Tibial artery (tissue), 4 donors: ENCODE data around the gene ADTRP.

Experiments
- DNase-seq, 2 donors: peaks; one replicate each; pipeline ENCODE4 v3.0.0-alpha.2; 2019
- H3K27ac ChIP-seq, 2 donors: fragments of 200-600 bp; sonication (generic) in 1 of 2; 1 replicate in 1 of 2; 2 replicates in 1 of 2; pipeline ENCODE4 v1.5.1; 2018 to 2019; ENCODE audit warnings: mild to moderate bottlenecking in 1 of 2
- H3K27me3 ChIP-seq, 2 donors: fragments of 200-600 bp; sonication (generic) in 1 of 2; one replicate each; pipeline versions ENCODE4 v1.5.1 to v1.6.0; 2016 to 2019
- H3K36me3 ChIP-seq, 3 donors: fragments of 200-600 bp; sonication (generic) in 2 of 3; one replicate each; pipeline ENCODE4 v1.5.1; 2016 to 2019; ENCODE audit warnings: mild to moderate bottlenecking in 2 of 3
- H3K4me1 ChIP-seq, 4 donors: fragments of 200-600 bp; sonication (generic) in 2 of 4; 1 replicate in 3 of 4; 2 replicates in 1 of 4; pipeline ENCODE4 v1.5.1; 2016 to 2019
- H3K4me3 ChIP-seq, 2 donors: fragments of 200-600 bp; sonication (generic) in 1 of 2; 1 replicate in 1 of 2; 2 replicates in 1 of 2; pipeline ENCODE4 v1.5.1; 2018 to 2019; ENCODE audit warnings: mild to moderate bottlenecking in 2 of 2
- H3K9me3 ChIP-seq, 3 donors: fragments of 200-600 bp; sonication (generic) in 1 of 3; one replicate each; pipeline ENCODE4 v1.5.1; 2016 to 2019
- CTCF ChIP-seq, 2 experiments: fragments of 200-600 bp in 1 of 2; fragments of 450-650 bp in 1 of 2; IDR thresholded peaks; one replicate each; pipeline ENCODE4 v1.5.1; 2017 to 2019; ENCODE audit warnings: antibody characterized with exemption in 2 of 2, mild to moderate bottlenecking in 1 of 2, moderate library complexity in 1 of 2
- intact Hi-C: fragments of 100-400 bp; cut with DNase I; formaldehyde crosslinking; loops from one replicate; pipeline ENCODE4 v1.15.0; 2023; ENCODE audit warnings: low total_unique reads

ADTRP gene

GRCh38 chr6:11754625-11755271 is 23.9 kb downstream of the ADTRP start:
- intact Hi-C loops = no loop called here
- no peaks in the 10 kb centered on the region for H3K4me1 ChIP-seq
- TF ChIP-seq CTCF (IDR thresholded peaks at IDR 0.05) = no peak
- no peaks in the 10 kb centered on the region for H3K36me3 ChIP-seq
- peak overlapping the region in 1 of 2 donors; percentile 36 for H3K27ac ChIP-seq
- H3K4me3 ChIP-seq = no peak overlapping the region
- peak in 1 of 2 donors; percentile 56 for DNase-seq
- peaks cover 0 to 3% (median 0%) of the 10 kb centered on the region in 3 donors for H3K9me3 ChIP-seq
- no peaks in the 10 kb centered on the region for H3K27me3 ChIP-seq

GRCh38 chr6:11753798-11754197 is 24.8 kb downstream of the ADTRP start:
- Histone ChIP-seq H3K9me3 (peaks cover 0 to 3% (median 0%) of the 10 kb centered on the region in 3 donors), H3K27ac (no peak overlapping the region), H3K27me3 (no peaks in the 10 kb centered on the region), H3K36me3 (no peaks in the 10 kb centered on the region), H3K4me1 (no peaks in the 10 kb centered on the region), H3K4me3 (no peak overlapping the region)
- TF ChIP-seq CTCF (IDR thresholded peaks at IDR 0.05) = no peak
- intact Hi-C loops = no loop called here
- no peak for DNase-seq

GRCh38 chr6:11752360-11752759 is 26.2 kb downstream of the ADTRP start:
- H3K27ac ChIP-seq = no peak overlapping the region
- H3K27me3 ChIP-seq = no peaks in the 10 kb centered on the region
- no peak overlapping the region for H3K4me3 ChIP-seq
- intact Hi-C loops = no loop called here
- DNase-seq = no peak
- no peak for TF ChIP-seq CTCF (IDR thresholded peaks at IDR 0.05)
- no peaks in the 10 kb centered on the region for H3K9me3 ChIP-seq
- H3K36me3 ChIP-seq = no peaks in the 10 kb centered on the region
- H3K4me1 ChIP-seq = peaks cover 0 to 5% (median under 1%) of the 10 kb centered on the region in 4 donors

- Histone ChIP-seq H3K36me3 (no peaks in the 10 kb centered on the region), H3K9me3 (no peaks in the 10 kb centered on the region), H3K27me3 (no peaks in the 10 kb centered on the region), H3K4me3 (no peak overlapping the region), H3K27ac (no peak overlapping the region), H3K4me1 (peaks cover 0 to 13% (median 4%) of the 10 kb centered on the region in 4 donors)
- DNase-seq = no peak
- intact Hi-C loops = no loop called here
- no peak for TF ChIP-seq CTCF (IDR thresholded peaks at IDR 0.05)
These were observed 27.9 kb downstream of the ADTRP start for GRCh38 chr6:11750682-11751081.

- no peaks in the 10 kb centered on the region for H3K36me3 ChIP-seq
- TF ChIP-seq CTCF (IDR thresholded peaks at IDR 0.05) = no peak
- no peak overlapping the region for H3K27ac ChIP-seq
- H3K27me3 ChIP-seq = no peaks in the 10 kb centered on the region
- no peak overlapping the region for H3K4me3 ChIP-seq
- intact Hi-C loops = no loop called here
- H3K9me3 ChIP-seq = no peaks in the 10 kb centered on the region
- H3K4me1 ChIP-seq = peaks cover 0 to 26% (median 8%) of the 10 kb centered on the region in 4 donors
- no peak for DNase-seq
These were observed 29.9 kb downstream of the ADTRP start for GRCh38 chr6:11748591-11749210.
